HG03354 (cell line): Measurements from ENCODE around the gene SSBP3.
"Not testable (repeated sequence)": the region's sequence is repeated elsewhere in the genome, so short reads cannot be mapped to it uniquely, and the experiment has no call there.

Experiments used
- ATAC-seq: cut with Tn5 transposase; IDR thresholded peaks from one replicate; pipeline ENCODE4 v1.9.1; 2021; ENCODE audit warnings: mild to moderate bottlenecking; ENCODE audit not compliant: unreplicated experiment, poor library complexity, severe bottlenecking

SSBP3 gene

GRCh38 chr1:54396261-54396933 lies 9.8 kb downstream of the SSBP3 start:
- ATAC-seq = no peak

GRCh38 chr1:54395281-54395934 lies 10.8 kb downstream of the SSBP3 start:
- ATAC-seq = no peak

- no peak for ATAC-seq
Measured at GRCh38 chr1:54394104-54394503, 12.1 kb downstream of the SSBP3 start.

- no peak for ATAC-seq
Measured at GRCh38 chr1:54392401-54392800, 13.8 kb downstream of the SSBP3 start.

- ATAC-seq = no peak
Measured at GRCh38 chr1:54391450-54392209, 14.6 kb downstream of the SSBP3 start.

- no peak for ATAC-seq
Measured at GRCh38 chr1:54390655-54391054, 15.5 kb downstream of the SSBP3 start.

GRCh38 chr1:54389608-54390007 lies 16.6 kb downstream of the SSBP3 start:
- ATAC-seq = not testable (repeated sequence)

GRCh38 chr1:54387419-54387818 lies 18.8 kb downstream of the SSBP3 start:
- ATAC-seq = no peak

GRCh38 chr1:54385727-54386022 lies 20.5 kb downstream of the SSBP3 start:
- ATAC-seq = no peak

GRCh38 chr1:54384918-54385726 lies 21.1 kb downstream of the SSBP3 start:
- ATAC-seq = no peak

- no peak for ATAC-seq
Measured at GRCh38 chr1:54384471-54384870, 21.7 kb downstream of the SSBP3 start.

GRCh38 chr1:54381524-54381923 lies 24.7 kb downstream of the SSBP3 start:
- no peak for ATAC-seq

GRCh38 chr1:54380290-54380882 lies 25.8 kb downstream of the SSBP3 start:
- ATAC-seq = no peak

GRCh38 chr1:54379555-54380289 lies 26.5 kb downstream of the SSBP3 start:
- no peak for ATAC-seq

GRCh38 chr1:54378874-54379554 lies 27.2 kb downstream of the SSBP3 start:
- ATAC-seq = no peak

- ATAC-seq = no peak
Measured at GRCh38 chr1:54378157-54378873, 27.9 kb downstream of the SSBP3 start.

GRCh38 chr1:54377040-54377691 lies 29.0 kb downstream of the SSBP3 start:
- no peak for ATAC-seq
